CD14-positive monocyte (primary cell): ENCODE results near the gene STMN3. TPM values are rescaled to one million over a fixed set of nuclear protein-coding genes. Genes with fewer than 3 reads are reported as not detected.

ENCODE experiments used
- DNase-seq, 3 donors: peaks; one replicate each; pipeline ENCODE4 v3.0.0-alpha.2; 2011 to 2022
- H2AFZ ChIP-seq: 2 replicates; pipeline ENCODE4 v1.6.0; 2012; ENCODE audit warnings: mild to moderate bottlenecking, low read depth, low read length, inconsistent platforms; ENCODE audit not compliant: insufficient read depth, poor library complexity, severe bottlenecking
- H3K27ac ChIP-seq, 2 donors: 1 replicate in 1 of 2; 2 replicates in 1 of 2; pipeline ENCODE4 v1.5.1; 2012 to 2013; ENCODE audit warnings: low read length in 2 of 2, control low read depth in 1 of 2, inconsistent platforms in 1 of 2, low read depth in 1 of 2, mild to moderate bottlenecking in 1 of 2
- H3K27me3 ChIP-seq, 2 donors: one replicate each; pipeline versions ENCODE4 v1.6.0 to v1.6.1; 2011 to 2013; ENCODE audit warnings: low read length in 2 of 2; ENCODE audit not compliant: control insufficient read depth in 2 of 2, insufficient read depth in 2 of 2
- H3K36me3 ChIP-seq, 2 donors: replicated peaks in 1 of 2; 1 replicate in 1 of 2; 2 replicates in 1 of 2; pipeline versions ENCODE4 v1.5.1 to v1.6.1; 2012 to 2013; ENCODE audit warnings: low read length in 2 of 2, control low read depth in 1 of 2, inconsistent platforms in 1 of 2, mild to moderate bottlenecking in 1 of 2; ENCODE audit not compliant: insufficient read depth in 2 of 2, control insufficient read depth in 1 of 2
- H3K4me1 ChIP-seq, 2 donors: 1 replicate in 1 of 2; 2 replicates in 1 of 2; pipeline versions ENCODE4 v1.5.1 to v1.6.1; 2012 to 2013; ENCODE audit warnings: low read length in 2 of 2, control low read depth in 1 of 2, inconsistent platforms in 1 of 2, mild to moderate bottlenecking in 1 of 2, moderate library complexity in 1 of 2; ENCODE audit not compliant: insufficient read depth in 2 of 2, control insufficient read depth in 1 of 2
- H3K4me2 ChIP-seq: replicated peaks from 2 replicates; pipeline ENCODE3; 2012; ENCODE audit warnings: low read length, moderate library complexity, mild to moderate bottlenecking; ENCODE audit not compliant: poor library complexity, severe bottlenecking; ENCODE audit errors: extremely low read depth
- H3K4me3 ChIP-seq, 3 experiments: fragments of 200-600 bp in 1 of 3; sonication (generic) in 1 of 3; replicated peaks in 1 of 3; 1 replicate in 2 of 3; 2 replicates in 1 of 3; pipeline ENCODE4 v1.5.1; 2011 to 2013; ENCODE audit warnings: low read length in 3 of 3, mild to moderate bottlenecking in 3 of 3, control low read depth in 2 of 3, low read depth in 2 of 3, inconsistent platforms in 1 of 3, moderate library complexity in 1 of 3
- H3K79me2 ChIP-seq: 2 replicates; pipeline ENCODE4 v1.6.0; 2012; ENCODE audit warnings: mild to moderate bottlenecking, control low read depth, inconsistent platforms, low read length, moderate library complexity; ENCODE audit not compliant: insufficient read depth
- H3K9ac ChIP-seq: 2 replicates; pipeline ENCODE4 v1.6.0; 2017; ENCODE audit warnings: low read length, mild to moderate bottlenecking; ENCODE audit not compliant: insufficient read depth, poor library complexity, severe bottlenecking
- H3K9me3 ChIP-seq, 2 donors: replicated peaks in 1 of 2; 1 replicate in 1 of 2; 2 replicates in 1 of 2; pipeline versions ENCODE4 v1.5.1 to v1.6.1; 2012 to 2013; ENCODE audit warnings: low read length in 2 of 2, control low read depth in 1 of 2; ENCODE audit not compliant: control insufficient read depth in 1 of 2, insufficient read depth in 1 of 2
- H4K20me1 ChIP-seq: 2 replicates; pipeline ENCODE4 v1.6.0; 2012; ENCODE audit warnings: mild to moderate bottlenecking, low read length, control low read depth, moderate library complexity; ENCODE audit not compliant: insufficient read depth
- H3K27ac Mint-ChIP-seq, 7 donors: one replicate each; pipeline ENCODE4 v1.8.0; 2020; ENCODE audit warnings: mild to moderate bottlenecking in 7 of 7, mixed read lengths in 7 of 7, moderate library complexity in 6 of 7, inconsistent platforms in 2 of 7
- H3K27me3 Mint-ChIP-seq, 3 donors: one replicate each; pipeline ENCODE4 v1.8.0; 2021 to 2022; ENCODE audit warnings: low read depth in 3 of 3, mild to moderate bottlenecking in 3 of 3, mixed read lengths in 3 of 3, moderate library complexity in 3 of 3, inconsistent platforms in 1 of 3
- H3K36me3 Mint-ChIP-seq, 2 donors: one replicate each; pipeline ENCODE4 v1.8.0; 2020; ENCODE audit warnings: mixed read lengths in 2 of 2, inconsistent platforms in 1 of 2, mild to moderate bottlenecking in 1 of 2
- H3K4me1 Mint-ChIP-seq: one replicate; pipeline ENCODE4 v1.8.0; 2020; ENCODE audit warnings: mild to moderate bottlenecking, mixed read lengths
- H3K4me3 Mint-ChIP-seq, 2 donors: one replicate each; pipeline ENCODE4 v1.8.0; 2020; ENCODE audit warnings: mild to moderate bottlenecking in 2 of 2, mixed read lengths in 2 of 2, moderate library complexity in 1 of 2
- H3K9me3 Mint-ChIP-seq, 7 donors: one replicate each; pipeline ENCODE4 v1.8.0; 2020 to 2022; ENCODE audit warnings: mixed read lengths in 7 of 7, mild to moderate bottlenecking in 6 of 7, moderate library complexity in 6 of 7, inconsistent platforms in 2 of 7
- CTCF ChIP-seq: fragments of 200-600 bp; IDR thresholded peaks from one replicate; pipeline ENCODE4 v1.8.0; 2022; ENCODE audit warnings: antibody characterized with exemption, mild to moderate bottlenecking
- WGBS: methylation state at CpG from one replicate; pipeline ENCODE4 v1.1.5; 2013; ENCODE audit warnings: missing lambda C conversion rate; ENCODE audit not compliant: insufficient coverage; 5-methylcytosine and 5-hydroxymethylcytosine counted together
- intact Hi-C, 2 donors: fragments of 100-400 bp; cut with micrococcal nuclease; formaldehyde crosslinking; loops; one replicate each; pipeline versions ENCODE4 v1.15.0 to v1.15.1; 2023
- polyA plus RNA-seq, 3 donors: library from polyadenylated mRNA; depleted of rRNA in 1 of 3; unstranded in 2 of 3; stranded (reverse) in 1 of 3; fragments of 300-500 nt in 2 of 3; fragments of >200 nt in 1 of 3; fragmentation: Illumina TruSeq in 2 of 3; gene quantifications; 1 replicate in 2 of 3; 2 replicates in 1 of 3; pipeline ENCODE4 v1.2.3, GENCODE V29; 2012 to 2021

STMN3 gene
- polyA plus RNA-seq, 3 donors, result 0.10 to 8.1 (median 0.15) TPM

- Histone ChIP-seq H3K9ac (no peak overlapping the region), H3K27ac (no peak overlapping the region), H3K4me2 (no peak overlapping the region), H3K36me3 (peaks cover 33 to 49% of the 10 kb centered on the region in 2 donors), H3K4me1 (no peaks in the 10 kb centered on the region), H3K4me3 (no peak overlapping the region), H3K27me3 (no peaks in the 10 kb centered on the region), H2AFZ (no peak overlapping the region), H3K79me2 (peaks cover 62% of the 10 kb centered on the region), H3K9me3 (no peaks in the 10 kb centered on the region), H4K20me1 (peaks cover 40% of the 10 kb centered on the region)
- H3K9me3 Mint-ChIP-seq, result peaks cover 0 to 6% (median 4%) of the 10 kb centered on the region in 7 donors
- DNase-seq, result no peak
- intact Hi-C loops, result no loop called here
- TF ChIP-seq CTCF, result no peak
- peaks cover 0 to 3% (median 2%) of the 10 kb centered on the region in 3 donors for H3K27me3 Mint-ChIP-seq
- WGBS, result 97% methylated on average over 13 of the region's 13 CpGs
- H3K36me3 Mint-ChIP-seq, result peaks cover 61 to 79% of the 10 kb centered on the region in 2 donors
- no peak overlapping the region for H3K27ac Mint-ChIP-seq
- no peak overlapping the region for H3K4me3 Mint-ChIP-seq
- H3K4me1 Mint-ChIP-seq, result peaks cover 4% of the 10 kb centered on the region
Measured at GRCh38 chr20:63619505-63619904, 33.7 kb downstream of the STMN3 start.

GRCh38 chr20:63619086-63619485 is 34.1 kb downstream of the STMN3 start:
- H3K9ac ChIP-seq, result no peak overlapping the region
- H3K27me3 ChIP-seq, result no peaks in the 10 kb centered on the region
- no peaks in the 10 kb centered on the region for H3K4me1 ChIP-seq
- H3K4me3 ChIP-seq, result no peak overlapping the region
- no peak overlapping the region for H3K4me3 Mint-ChIP-seq
- peaks cover 40% of the 10 kb centered on the region for H4K20me1 ChIP-seq
- peaks cover 33 to 50% of the 10 kb centered on the region in 2 donors for H3K36me3 ChIP-seq
- H3K27ac Mint-ChIP-seq, result no peak overlapping the region
- no peaks in the 10 kb centered on the region for H3K9me3 ChIP-seq
- peaks cover 2% of the 10 kb centered on the region for H3K4me1 Mint-ChIP-seq
- peaks cover 0 to 3% (median 2%) of the 10 kb centered on the region in 3 donors for H3K27me3 Mint-ChIP-seq
- H3K4me2 ChIP-seq, result no peak overlapping the region
- H3K9me3 Mint-ChIP-seq, result peaks cover 0 to 9% (median 6%) of the 10 kb centered on the region in 7 donors
- H3K79me2 ChIP-seq, result peaks cover 59% of the 10 kb centered on the region
- WGBS, result 98% methylated on average over 16 of the region's 16 CpGs
- no peak overlapping the region for H2AFZ ChIP-seq
- no peak overlapping the region for H3K27ac ChIP-seq
- intact Hi-C loops, result no loop called here
- no peak for DNase-seq
- TF ChIP-seq CTCF, result no peak
- peaks cover 61 to 81% of the 10 kb centered on the region in 2 donors for H3K36me3 Mint-ChIP-seq
